Activated CD8-positive, alpha-beta memory T cell treated with anti-CD3 and anti-CD28 coated beads for 36 hours (primary cell): Measurements from ENCODE around the gene KISS1R. TPM values are rescaled to one million over a fixed set of nuclear protein-coding genes. Genes with fewer than 3 reads are reported as not detected.
"Not testable (repeated sequence)": the region's sequence is repeated elsewhere in the genome, so short reads cannot be mapped to it uniquely, and the experiment has no call there.

Source experiments
- CTCF ChIA-PET: fragments of 350-600 bp; sonication (Branson Sonifier 250); formaldehyde crosslinking; loops from one replicate; lab custom pipeline; 2021; ENCODE audit warnings: antibody characterized with exemption; lab: Charles Lee
- POLR2A ChIA-PET: fragments of 350-600 bp; sonication (Branson Sonifier 250); formaldehyde crosslinking; loops from one replicate; lab custom pipeline; 2021; ENCODE audit warnings: antibody characterized with exemption; lab: Charles Lee
- total RNA-seq, 2 experiments: library from RNA; stranded (reverse); gene quantifications; one replicate each; pipeline ENCODE4 v1.2.3, GENCODE V29; 2021

The KISS1R gene
- total RNA-seq = 1 to 10 TPM; 6.7 to 7.2 TPM

DNA sequence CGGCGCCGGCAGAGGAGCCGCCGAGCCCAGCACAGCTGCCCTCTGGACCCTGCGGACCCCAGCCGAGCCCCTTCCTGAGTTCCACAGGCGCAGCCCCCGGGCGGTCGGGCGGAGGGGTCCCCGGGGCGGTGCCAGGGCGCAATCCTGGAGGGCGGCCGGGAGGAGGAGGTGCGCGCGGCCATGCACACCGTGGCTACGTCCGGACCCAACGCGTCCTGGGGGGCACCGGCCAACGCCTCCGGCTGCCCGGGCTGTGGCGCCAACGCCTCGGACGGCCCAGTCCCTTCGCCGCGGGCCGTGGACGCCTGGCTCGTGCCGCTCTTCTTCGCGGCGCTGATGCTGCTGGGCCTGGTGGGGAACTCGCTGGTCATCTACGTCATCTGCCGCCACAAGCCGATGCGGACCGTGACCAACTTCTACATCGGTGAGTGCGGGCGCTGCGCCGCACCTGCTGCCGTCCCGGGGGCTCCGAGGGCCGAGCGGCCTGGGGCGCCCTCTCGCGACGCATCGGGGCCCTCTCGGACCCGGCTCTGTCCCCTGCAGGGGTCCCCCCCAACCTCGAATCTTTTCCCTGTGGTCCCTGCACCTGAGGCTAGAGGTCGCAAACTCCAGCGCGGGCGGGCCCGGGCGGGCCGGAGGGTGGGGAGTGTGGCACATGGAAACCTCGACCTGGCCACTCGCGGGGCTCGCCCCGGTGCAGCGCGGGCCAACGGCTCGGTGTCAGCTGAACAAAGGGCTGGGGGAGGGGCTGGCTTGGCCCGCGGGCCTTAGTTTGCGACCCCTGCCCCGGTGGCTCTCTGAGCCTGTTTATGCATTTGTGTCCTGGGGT lies at the start of gene KISS1R:
TSS of gene KISS1R (plus strand) at position 11 of the 829 bp plus-strand sequence. CDS start at position 181, 170 bp downstream.
- ChIA-PET CTCF (interaction anchor here (0.7 to 8.3 kb wide), 3 partner anchors 54 to 65 kb away, joined by 3 to 101 read pairs (median 20); partner anchors contain the start of gene WDR18), POLR2A (interaction anchor here (0.6 to 2.2 kb wide), 2 partner anchors 67 to 103 kb away, joined by 3 to 7 read pairs; partner anchors contain the start of gene WDR18)

DNA sequence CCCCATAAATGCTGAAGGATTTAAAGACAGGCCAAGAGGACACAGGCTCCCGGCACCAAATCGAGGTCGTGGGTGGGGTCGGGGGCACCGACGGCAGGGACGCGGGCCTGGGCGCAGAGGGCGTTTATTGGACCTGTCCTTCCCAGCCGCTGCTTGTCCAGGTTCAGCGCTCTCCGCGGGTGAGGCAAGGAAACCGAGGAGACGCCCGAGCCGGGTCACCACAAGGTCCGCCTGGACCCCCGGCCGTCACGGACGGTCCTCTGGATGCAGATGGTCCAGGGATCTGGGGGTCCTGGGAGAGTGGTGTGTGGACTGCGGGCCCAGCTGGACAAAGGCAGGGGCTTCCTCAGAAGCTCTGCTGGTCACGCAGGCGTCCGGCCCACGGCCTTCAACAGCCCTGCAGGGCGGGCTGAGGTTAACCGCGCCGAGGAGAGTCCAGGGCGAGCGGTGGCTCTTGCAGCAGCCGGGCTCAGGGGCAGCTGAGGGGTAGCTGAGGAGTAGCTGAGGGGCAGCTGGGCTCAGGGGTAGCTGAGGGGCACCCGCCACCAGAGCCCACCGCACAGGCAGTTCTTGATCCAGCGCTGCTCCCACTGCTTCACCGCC lies 49.2 kb upstream of the KISS1R start:
- ChIA-PET CTCF (no interaction called here), POLR2A (no interaction called here)

DNA sequence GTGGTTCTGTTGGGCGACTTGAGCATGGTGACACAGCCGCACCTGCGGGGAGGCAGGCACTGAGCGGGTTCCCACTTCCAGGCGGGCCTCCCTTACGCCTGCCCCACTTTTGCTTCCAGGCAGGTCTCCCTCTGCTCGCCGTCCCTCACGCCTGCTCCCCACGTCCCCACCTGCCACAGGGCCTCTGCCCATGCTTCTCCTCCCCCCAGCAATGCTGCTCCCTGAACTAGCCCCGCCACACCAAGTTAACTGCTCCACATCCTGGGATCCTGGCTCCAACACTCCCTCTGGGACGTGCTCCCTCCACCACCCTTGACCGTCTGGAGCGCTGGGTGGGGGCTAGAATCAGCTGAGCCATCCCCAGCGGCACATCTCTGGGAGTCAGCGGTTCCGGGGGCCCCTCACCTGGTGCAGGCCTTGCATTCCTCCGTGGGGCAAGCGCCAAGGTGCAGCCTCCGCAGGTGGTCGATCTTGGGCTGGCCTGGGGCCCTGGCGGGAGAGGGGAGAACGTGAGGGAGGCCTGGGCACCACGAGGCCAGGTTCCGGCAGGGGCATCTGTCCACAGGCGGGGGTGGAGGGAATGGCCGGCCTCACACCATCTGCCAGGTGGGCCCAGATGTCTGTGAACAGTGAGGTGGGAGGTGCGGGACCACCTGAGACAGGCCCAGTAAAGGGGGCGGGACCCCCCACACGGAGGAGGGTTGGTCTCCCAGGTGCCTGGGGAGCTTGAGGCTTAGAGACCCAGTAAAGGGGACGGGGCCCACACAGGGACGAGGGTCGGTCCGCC lies 48.5 kb upstream of the KISS1R start:
- ChIA-PET POLR2A (no interaction called here), CTCF (no interaction called here)

DNA sequence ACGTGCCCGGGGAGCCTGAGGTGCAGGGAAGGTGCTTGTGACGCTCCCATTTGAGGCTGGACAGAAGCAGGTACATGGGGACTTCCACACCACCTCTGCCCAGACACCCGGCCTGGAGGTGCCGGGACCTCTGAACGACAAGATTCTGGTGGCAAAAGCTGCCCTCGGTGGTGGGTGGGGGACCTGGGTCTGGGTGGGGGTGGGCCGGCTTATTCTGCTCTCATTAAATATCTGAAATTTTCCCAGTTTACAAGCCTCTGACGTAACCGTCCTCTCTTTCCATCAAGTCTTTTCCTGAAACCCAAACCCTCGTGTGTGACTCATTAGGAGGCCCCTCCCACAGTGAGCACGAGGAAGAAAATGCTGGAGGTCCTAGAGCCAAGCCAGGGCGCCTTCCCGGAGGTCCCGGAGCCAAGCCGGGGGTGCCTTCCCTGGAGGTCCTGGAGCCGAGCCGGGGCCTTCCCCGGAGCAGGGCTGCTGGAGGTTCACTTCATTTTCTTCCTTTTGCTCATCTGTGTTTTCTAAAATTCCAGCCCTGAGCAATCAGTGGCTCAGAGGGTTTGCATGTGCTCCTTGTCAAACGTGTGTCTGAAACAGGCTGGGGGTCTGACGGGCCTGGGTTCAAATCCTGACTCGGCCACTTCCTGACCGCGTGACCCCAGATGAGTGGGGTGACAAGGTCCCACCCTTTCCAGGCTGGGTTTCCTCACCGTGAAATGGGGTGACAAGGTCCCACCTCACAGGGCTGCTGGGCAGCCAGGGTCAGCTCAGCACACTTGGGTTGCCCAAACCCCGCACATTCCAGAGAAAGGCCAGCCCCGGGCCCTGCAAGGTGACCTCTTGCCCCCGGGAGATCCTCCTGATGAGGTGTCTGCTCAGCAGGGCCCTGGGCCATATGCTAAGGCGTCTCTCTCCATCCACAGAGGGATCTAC lies 47.6 kb upstream of the KISS1R start:
- ChIA-PET POLR2A (no interaction called here), CTCF (no interaction called here)

DNA sequence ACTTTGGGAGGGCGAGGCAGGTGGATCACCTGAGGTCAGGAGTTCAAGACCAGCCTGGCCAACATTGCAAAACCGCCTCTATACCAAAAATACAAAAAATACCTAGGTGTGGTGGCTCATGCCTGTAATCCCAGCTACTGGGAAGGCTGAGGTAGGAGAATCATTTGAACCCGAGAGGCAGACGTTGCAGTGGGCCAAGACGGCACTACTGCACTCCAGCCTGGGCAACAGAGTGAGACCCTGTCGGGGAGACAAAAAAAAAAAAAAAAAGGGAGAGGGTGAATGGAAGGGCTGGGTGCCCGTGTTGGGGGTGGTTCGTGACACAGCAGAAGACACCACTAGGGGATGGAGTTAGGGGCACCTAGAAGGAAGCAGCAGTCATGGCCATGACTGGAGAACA lies 46.8 kb upstream of the KISS1R start:
- POLR2A ChIA-PET = no interaction called here
- CTCF ChIA-PET = interaction anchor here (0.7 kb wide), 1 partner anchor 459 kb away, joined by 4 read pairs; no protein-coding TSS in a partner anchor

DNA sequence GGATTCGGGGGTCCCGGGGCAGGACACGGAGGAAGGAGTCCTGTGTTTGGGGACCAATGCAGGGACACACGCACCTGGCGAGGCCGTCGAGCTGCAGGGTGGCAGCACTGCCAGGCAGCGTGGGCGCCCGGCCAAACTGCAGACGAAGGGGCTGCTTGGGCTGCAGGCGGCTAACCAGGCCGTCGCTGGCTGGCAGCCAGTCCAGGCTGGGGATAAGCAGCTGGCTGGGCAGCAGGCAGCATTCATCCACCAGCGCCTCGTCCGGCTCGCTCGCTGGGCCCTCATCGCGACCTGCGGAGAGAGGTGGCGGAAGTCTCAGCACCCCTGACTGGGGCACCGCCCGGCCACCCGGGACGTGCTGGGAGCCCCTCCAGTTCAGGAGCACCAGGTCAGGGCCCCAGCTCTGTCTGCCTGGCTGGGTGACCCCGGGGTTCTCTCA lies 46.2 kb upstream of the KISS1R start:
- CTCF ChIA-PET = interaction anchor here (0.7 to 1.0 kb wide), 2 partner anchors 50 to 458 kb away, joined by 3 to 4 read pairs; no protein-coding TSS in a partner anchor
- POLR2A ChIA-PET = no interaction called here

DNA sequence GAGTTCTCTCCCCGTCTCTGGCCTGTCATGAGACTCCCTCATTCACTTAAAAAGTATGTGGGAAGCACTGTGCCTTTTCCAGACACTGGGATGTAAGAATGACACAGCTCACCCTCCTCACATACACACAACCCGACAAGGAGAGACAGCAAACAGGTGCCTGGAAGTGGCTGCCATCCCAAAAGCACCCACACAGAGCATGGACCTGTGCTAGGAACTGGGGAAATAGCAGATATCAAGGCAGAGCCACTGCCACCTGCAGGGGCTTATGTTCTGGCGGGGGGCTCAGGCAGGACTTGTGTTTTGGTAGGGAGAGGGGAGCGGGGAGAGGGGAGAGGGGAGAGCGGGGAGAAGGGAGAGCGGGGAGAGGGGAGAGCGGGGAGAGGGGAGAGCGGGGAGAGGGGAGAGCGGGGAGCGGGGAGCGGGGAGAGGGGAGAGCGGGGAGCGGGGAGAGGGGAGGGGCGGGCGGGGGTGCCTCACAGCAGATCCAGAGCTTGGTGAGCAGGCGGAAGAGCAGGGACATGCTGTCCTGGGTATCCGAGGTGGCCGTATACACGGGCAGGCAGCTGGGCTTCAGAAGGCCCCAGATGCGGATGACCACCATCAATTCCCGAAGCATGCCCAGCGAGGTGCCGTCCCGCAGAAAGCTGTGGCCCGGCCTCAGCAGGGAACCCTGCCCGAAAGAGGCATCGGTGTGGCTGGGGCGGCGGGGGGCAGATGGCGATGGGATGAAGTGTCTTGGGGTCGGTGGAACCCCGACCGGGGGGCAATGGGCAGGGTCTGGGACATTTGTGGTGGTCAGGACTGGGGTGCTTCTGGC lies 45.5 kb upstream of the KISS1R start:
- CTCF ChIA-PET = interaction anchor here (0.5 to 1.1 kb wide), 3 partner anchors 8 to 183 kb away, joined by 3 to 4 read pairs (median 4); no protein-coding TSS in a partner anchor
- POLR2A ChIA-PET = no interaction called here

DNA sequence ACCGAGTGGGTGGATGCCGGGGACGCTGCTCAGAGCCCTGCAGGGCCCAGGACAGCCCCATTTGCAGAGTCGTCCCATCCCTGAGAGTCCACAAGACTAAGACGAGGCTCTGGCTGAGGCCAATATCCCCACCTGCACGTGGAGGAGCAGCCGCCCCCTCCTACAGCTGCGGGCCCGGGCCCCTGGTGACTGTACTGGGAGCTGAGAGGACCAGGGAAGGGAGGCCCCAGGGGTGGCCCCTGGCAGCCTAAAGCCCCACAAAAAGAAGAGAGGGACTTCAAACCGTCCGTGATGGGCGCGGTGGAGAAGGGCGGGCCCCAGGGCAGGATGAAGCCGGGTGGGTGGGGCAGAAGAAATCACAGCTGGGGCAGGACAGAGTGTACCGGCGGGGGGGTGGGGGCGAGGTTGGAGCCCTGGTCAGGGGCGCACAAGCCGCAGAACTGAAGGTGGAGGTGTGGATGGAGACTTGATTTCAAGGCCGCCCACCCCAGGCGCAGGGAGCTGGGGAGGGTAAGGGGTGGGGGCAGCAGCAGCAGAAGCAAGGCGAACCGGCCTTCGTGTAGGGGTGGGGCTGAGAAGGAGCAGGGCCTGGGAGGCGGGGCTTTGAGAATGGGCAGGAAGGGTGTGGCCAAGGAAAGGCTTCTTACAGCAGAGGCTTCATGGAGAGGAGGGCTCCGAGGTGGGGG lies 44.7 kb upstream of the KISS1R start:
- ChIA-PET CTCF (interaction anchor here (0.5 to 1.1 kb wide), 2 partner anchors 9 to 184 kb away, joined by 4 read pairs; no protein-coding TSS in a partner anchor), POLR2A (no interaction called here)

DNA sequence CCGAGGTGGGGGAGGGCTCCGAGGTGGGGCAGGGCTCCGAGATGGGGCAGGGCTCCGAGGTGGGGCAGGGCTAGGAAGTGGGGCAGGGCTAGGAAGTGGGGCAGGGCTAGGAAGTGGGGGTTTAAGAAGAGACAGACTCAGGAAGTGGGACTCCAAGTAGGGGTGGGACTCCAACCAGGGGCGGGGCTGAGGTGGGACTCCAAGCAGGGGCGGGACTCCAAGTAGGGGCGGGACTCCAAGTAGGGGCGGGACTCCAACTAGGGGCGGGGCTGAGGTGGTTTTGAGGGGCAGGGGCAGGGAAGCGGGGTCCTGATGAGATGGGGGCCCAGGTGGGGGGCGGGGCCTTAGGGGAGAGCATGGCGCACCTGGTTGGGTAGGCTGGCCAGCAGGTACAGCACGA lies 44.0 kb upstream of the KISS1R start:
- CTCF ChIA-PET = interaction anchor here (1.1 kb wide), 1 partner anchor 9 kb away, joined by 4 read pairs; no protein-coding TSS in a partner anchor

DNA sequence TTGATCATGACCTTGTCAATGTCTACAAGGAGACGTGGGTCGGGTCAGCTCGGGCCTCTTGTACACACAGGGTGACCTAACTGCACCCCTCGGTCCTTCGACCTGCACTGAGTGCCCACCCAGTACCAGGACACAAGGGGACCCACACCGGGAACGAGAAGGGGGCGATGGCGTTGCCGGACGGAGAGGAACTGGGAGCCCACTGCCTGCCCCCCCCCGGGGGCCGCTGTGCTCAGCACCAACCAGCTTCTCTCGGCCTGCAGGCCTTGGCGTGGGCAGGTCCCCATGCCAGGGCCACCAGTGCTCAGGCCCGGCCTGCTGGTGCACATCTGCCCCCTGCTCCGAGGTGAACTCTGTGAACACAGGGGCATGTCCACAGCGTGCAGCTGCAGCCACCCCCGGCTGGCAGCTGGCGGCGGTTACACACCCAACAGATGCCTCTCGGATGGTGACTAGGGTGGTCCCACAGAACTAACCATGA lies 43.5 kb upstream of the KISS1R start:
- CTCF ChIA-PET = interaction anchor here (0.7 kb wide), 1 partner anchor 109 kb away, joined by 3 read pairs; no protein-coding TSS in a partner anchor
- POLR2A ChIA-PET = interaction anchor here (0.6 kb wide), 1 partner anchor 9 kb away, joined by 5 read pairs; no protein-coding TSS in a partner anchor

More for the DNA sequence above, 44.0 kb upstream of the KISS1R start:
- POLR2A ChIA-PET = interaction anchor here (0.6 kb wide), 1 partner anchor 9 kb away, joined by 5 read pairs; no protein-coding TSS in a partner anchor

DNA sequence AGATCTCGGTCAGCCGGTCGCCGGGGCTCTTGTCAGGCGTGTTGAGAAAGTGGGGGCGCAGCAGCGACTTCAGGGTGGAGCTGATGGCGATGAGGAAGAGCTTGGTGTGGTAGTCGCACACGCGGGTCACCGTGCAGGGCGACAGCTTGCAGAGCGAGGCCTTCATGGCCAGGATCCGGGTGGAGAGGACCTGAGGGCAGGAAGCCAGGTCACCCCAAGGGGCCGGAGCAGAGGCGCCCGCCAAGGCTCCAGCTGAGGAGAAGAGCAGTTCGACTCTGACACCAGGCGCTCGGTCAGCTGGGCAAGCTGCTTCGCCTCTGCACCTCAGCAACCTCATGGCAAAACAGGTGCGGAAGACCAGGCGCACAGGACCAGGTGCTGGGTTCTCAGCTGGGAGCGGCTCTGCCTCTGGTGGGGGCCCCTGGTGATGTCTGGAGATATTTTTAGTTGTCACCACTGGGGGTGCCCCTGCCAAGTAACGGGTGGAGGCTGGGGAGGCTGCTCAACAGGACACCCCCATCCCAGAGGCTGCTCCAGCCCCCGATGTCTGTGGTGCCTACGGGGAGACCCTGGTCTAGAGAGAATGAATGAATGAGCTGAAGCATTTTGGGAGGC lies 41.8 kb upstream of the KISS1R start:
- ChIA-PET CTCF (interaction anchor here (0.8 to 1.4 kb wide), 2 partner anchors 12 to 46 kb away, joined by 3 to 4 read pairs; no protein-coding TSS in a partner anchor), POLR2A (no interaction called here)

DNA sequence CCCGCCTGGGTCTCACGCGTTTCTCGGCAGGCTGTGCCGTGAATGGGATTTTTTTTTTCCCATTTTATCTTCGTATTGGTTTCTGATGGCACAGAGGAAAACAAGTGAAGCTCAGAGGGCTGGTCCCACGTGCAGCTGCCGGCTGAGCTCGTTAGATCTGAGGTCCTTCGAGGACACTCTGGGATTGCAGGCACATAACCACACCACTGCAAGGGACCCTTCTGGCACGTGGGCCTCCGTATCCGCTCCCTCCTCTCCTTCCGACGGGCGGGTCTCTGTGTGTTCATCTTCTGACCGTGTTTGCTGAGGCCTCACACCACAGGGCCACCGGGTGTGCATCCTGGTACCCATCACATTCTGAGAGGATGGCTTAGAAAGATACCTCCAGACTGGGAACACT lies 41.0 kb upstream of the KISS1R start:
- POLR2A ChIA-PET = no interaction called here
- CTCF ChIA-PET = interaction anchor here (0.8 kb wide), 1 partner anchor 13 kb away, joined by 3 read pairs; no protein-coding TSS in a partner anchor

DNA sequence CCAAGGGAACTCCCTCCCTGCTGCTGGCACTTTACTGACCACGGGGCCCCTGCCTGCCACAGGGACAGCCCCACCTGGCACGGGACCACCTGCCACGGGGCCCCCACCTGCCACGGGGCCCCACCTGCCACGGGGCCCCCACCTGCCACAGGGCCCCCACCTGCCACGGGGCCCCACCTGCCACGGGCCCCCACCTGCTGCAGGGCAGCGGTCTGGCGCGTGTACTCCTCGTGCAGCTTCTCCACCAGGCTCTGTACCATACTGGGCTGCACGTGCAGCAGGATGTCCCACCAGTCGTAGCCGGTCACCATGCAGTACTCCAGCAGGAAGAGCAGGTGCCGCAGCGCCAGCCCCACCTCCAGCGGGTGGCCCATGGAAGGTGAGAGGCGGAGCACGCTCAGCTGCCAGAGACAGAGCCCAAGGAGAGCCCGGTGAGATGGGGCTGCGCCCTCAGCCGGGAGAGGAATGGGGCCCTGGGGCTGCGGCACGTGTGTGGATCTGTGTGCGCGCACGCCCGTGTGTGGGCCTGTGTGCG lies 40.3 kb upstream of the KISS1R start:
- POLR2A ChIA-PET = no interaction called here
- CTCF ChIA-PET = no interaction called here

DNA sequence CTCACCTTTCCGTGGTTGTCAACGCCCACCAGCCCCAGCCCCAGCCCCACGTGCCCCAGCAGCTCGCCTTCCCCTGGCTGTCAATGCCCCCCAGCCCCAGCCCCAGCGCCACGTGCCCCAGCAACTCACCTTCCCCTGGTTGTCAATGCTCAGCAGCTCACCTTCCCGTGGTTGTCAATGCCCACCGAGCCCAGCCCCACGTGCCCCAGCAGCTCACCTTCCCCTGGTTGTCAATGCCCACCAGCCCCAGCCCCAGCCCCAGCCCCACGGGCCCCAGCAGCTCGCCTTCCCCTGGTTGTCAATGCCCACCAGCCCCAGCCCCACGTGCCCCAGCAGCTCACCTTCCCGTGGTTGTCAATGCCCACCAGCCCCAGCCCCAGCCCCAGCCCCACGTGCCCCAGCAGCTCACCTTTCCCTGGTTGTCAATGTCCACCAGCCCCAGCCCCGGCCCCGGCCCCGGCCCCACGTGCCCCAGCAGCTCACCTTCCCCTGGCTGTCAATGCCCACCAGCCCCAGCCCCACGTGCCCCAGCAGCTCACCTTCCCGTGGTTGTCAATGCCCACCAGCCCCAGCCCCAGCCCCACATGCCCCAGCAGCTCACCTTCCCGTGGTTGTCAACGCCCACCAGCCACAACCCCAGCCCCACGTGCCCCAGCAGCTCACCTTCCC lies 39.0 kb upstream of the KISS1R start:
- POLR2A ChIA-PET = not testable (repeated sequence)
- CTCF ChIA-PET = interaction anchor here (0.6 kb wide), 1 partner anchor 10 kb away, joined by 4 read pairs; no protein-coding TSS in a partner anchor
